H1 (cell line): ENCODE results near the gene TINCR. TPM values are rescaled to one million over a fixed set of nuclear protein-coding genes. Genes with fewer than 3 reads are reported as not detected.
A peak's percentile ranks its signal among the peaks of the same experiment; 100 is the strongest.

ENCODE experiments used
- CTCF ChIA-PET: fragments of 300-600 bp; sonication (Branson Sonifier 250); formaldehyde crosslinking; loops from one replicate; lab custom pipeline; 2021; ENCODE audit not compliant: partially characterized antibody; lab: Charles Lee
- POLR2A ChIA-PET: fragments of 300-600 bp; sonication (Branson Sonifier 250); formaldehyde crosslinking; loops from one replicate; lab custom pipeline; 2021; ENCODE audit warnings: inconsistent platforms; ENCODE audit not compliant: partially characterized antibody; lab: Charles Lee
- DNase-seq, 2 experiments: peaks; one replicate each; pipeline versions ENCODE4 v3.0.0 to v3.0.0-alpha.2; 2010 to 2022; ENCODE audit warnings: low spot score in 2 of 2, low read depth in 1 of 2, mixed read lengths in 1 of 2
- FAIRE-seq: peaks from 2 replicates; lab custom pipeline; 2011; peaks lifted over from hg19 to GRCh38; lab: Jason Lieb, UNC
- H2AFZ ChIP-seq: 2 replicates; pipeline ENCODE4 v1.8.1; 2012; ENCODE audit warnings: low read length, inconsistent platforms
- H2AK5ac ChIP-seq: 2 replicates; pipeline ENCODE4 v1.6.1; 2013; ENCODE audit warnings: low read depth, low read length
- H2BK120ac ChIP-seq: replicated peaks from 2 replicates; pipeline ENCODE3; 2013; ENCODE audit warnings: low read depth, low read length, inconsistent platforms
- H2BK12ac ChIP-seq: 2 replicates; pipeline ENCODE4 v1.6.1; 2013; ENCODE audit warnings: low read depth, low read length
- H2BK15ac ChIP-seq: 2 replicates; pipeline ENCODE4 v1.6.1; 2013; ENCODE audit warnings: low read length
- H2BK20ac ChIP-seq: 2 replicates; pipeline ENCODE4 v1.6.1; 2013; ENCODE audit warnings: low read length
- H2BK5ac ChIP-seq: 2 replicates; pipeline ENCODE4 v1.6.1; 2013; ENCODE audit warnings: low read depth, low read length
- H3K14ac ChIP-seq: 2 replicates; pipeline ENCODE4 v1.6.1; 2013; ENCODE audit warnings: inconsistent platforms; ENCODE audit not compliant: insufficient read length
- H3K18ac ChIP-seq: 2 replicates; pipeline ENCODE4 v1.6.1; 2013; ENCODE audit warnings: low read length; ENCODE audit errors: extremely low read depth
- H3K23ac ChIP-seq: 2 replicates; pipeline ENCODE4 v1.6.1; 2013; ENCODE audit warnings: inconsistent platforms; ENCODE audit not compliant: insufficient read length
- H3K23me2 ChIP-seq: 2 replicates; pipeline ENCODE4 v1.6.1; 2013; ENCODE audit warnings: low read depth, low read length
- H3K27ac ChIP-seq: 2 replicates; pipeline ENCODE4 v1.6.1; 2011; ENCODE audit warnings: low read depth, low read length, inconsistent platforms
- H3K27me3 ChIP-seq, 4 experiments: replicated peaks in 1 of 4; 1 replicate in 1 of 4; 2 replicates in 3 of 4; pipeline versions ENCODE4 v1.6.1 to v1.8.1; 2011 to 2013; ENCODE audit warnings: low read length in 3 of 4, mild to moderate bottlenecking in 3 of 4, inconsistent platforms in 2 of 4, mixed read lengths in 2 of 4, moderate library complexity in 1 of 4; ENCODE audit not compliant: control insufficient read depth in 3 of 4, insufficient read depth in 3 of 4; ENCODE audit errors: extremely low read depth in 1 of 4
- H3K36me3 ChIP-seq, 4 experiments: 2 replicates each; pipeline versions ENCODE4 v1.6.1 to v1.8.1; 2011 to 2013; ENCODE audit warnings: mild to moderate bottlenecking in 4 of 4, low read length in 3 of 4, moderate library complexity in 2 of 4, control low read depth in 1 of 4, inconsistent platforms in 1 of 4; ENCODE audit not compliant: insufficient read depth in 4 of 4, control insufficient read depth in 2 of 4
- H3K4ac ChIP-seq: replicated peaks from 2 replicates; pipeline ENCODE3; 2013; ENCODE audit warnings: low read length, low read depth, mixed read lengths, inconsistent platforms; ENCODE audit not compliant: insufficient read length
- H3K4me1 ChIP-seq, 4 experiments: replicated peaks in 1 of 4; 1 replicate in 1 of 4; 2 replicates in 3 of 4; pipeline versions ENCODE4 v1.6.1 to v1.8.1; 2011 to 2013; ENCODE audit warnings: low read length in 3 of 4, inconsistent platforms in 2 of 4, mixed read lengths in 1 of 4; ENCODE audit not compliant: insufficient read depth in 4 of 4, control insufficient read depth in 3 of 4
- H3K4me2 ChIP-seq, 2 experiments: 2 replicates each; pipeline versions ENCODE4 v1.6.1 to v1.8.1; 2011 to 2013; ENCODE audit warnings: low read depth in 2 of 2, low read length in 2 of 2, control low read depth in 1 of 2, inconsistent platforms in 1 of 2, mild to moderate bottlenecking in 1 of 2; ENCODE audit not compliant: insufficient read depth in 1 of 2
- H3K4me3 ChIP-seq, 4 experiments: fragments of 200-600, 300-600 bp in 1 of 4; sonication (generic), shearing (Covaris generic), sonication (Bioruptor Twin) in 1 of 4; 2 replicates each; pipeline versions ENCODE4 v1.5.1 to v1.8.1; 2011 to 2016; ENCODE audit warnings: low read length in 4 of 4, low read depth in 3 of 4, control low read depth in 2 of 4, inconsistent platforms in 2 of 4, mild to moderate bottlenecking in 2 of 4, mixed read lengths in 1 of 4, moderate library complexity in 1 of 4; ENCODE audit not compliant: insufficient read depth in 2 of 4; ENCODE audit errors: extremely low read depth in 1 of 4
- H3K56ac ChIP-seq: replicated peaks from 2 replicates; pipeline ENCODE3; 2013; ENCODE audit warnings: low read depth, mild to moderate bottlenecking, mixed read lengths, low read length, inconsistent platforms; ENCODE audit not compliant: insufficient read length
- H3K79me1 ChIP-seq: 2 replicates; pipeline ENCODE4 v1.6.1; 2013; ENCODE audit warnings: low read depth, low read length, control low read depth
- H3K79me2 ChIP-seq, 2 experiments: 2 replicates each; pipeline versions ENCODE4 v1.6.1 to v1.8.1; 2012 to 2013; ENCODE audit warnings: low read length in 2 of 2, mild to moderate bottlenecking in 2 of 2, inconsistent platforms in 1 of 2; ENCODE audit not compliant: insufficient read depth in 2 of 2, control insufficient read depth in 1 of 2
- H3K9ac ChIP-seq, 4 experiments: replicated peaks in 1 of 4; 1 replicate in 1 of 4; 2 replicates in 3 of 4; pipeline versions ENCODE4 v1.6.1 to v1.8.1; 2011 to 2013; ENCODE audit warnings: low read depth in 3 of 4, low read length in 3 of 4, control low read depth in 2 of 4, mild to moderate bottlenecking in 2 of 4, moderate library complexity in 2 of 4, inconsistent platforms in 1 of 4; ENCODE audit errors: extremely low read depth in 1 of 4
- H3K9me3 ChIP-seq, 2 experiments: 2 replicates each; pipeline versions ENCODE4 v1.6.1 to v1.8.1; 2012 to 2013; ENCODE audit warnings: mild to moderate bottlenecking in 2 of 2, moderate library complexity in 2 of 2, control low read depth in 1 of 2, inconsistent platforms in 1 of 2, low read depth in 1 of 2, low read length in 1 of 2, mixed read lengths in 1 of 2; ENCODE audit not compliant: insufficient read depth in 2 of 2
- H4K20me1 ChIP-seq, 2 experiments: replicated peaks in 1 of 2; 2 replicates each; pipeline versions ENCODE3 to v1.8.1; 2011 to 2013; ENCODE audit warnings: inconsistent platforms in 2 of 2, low read length in 2 of 2, mild to moderate bottlenecking in 1 of 2; ENCODE audit not compliant: insufficient read depth in 2 of 2, control insufficient read depth in 1 of 2
- H4K5ac ChIP-seq: 2 replicates; pipeline ENCODE4 v1.6.1; 2013; ENCODE audit warnings: low read length, low read depth, mixed read lengths, inconsistent platforms; ENCODE audit not compliant: insufficient read length
- H4K8ac ChIP-seq: 2 replicates; pipeline ENCODE4 v1.8.0; 2013; ENCODE audit warnings: mild to moderate bottlenecking, moderate library complexity, low read length, inconsistent platforms; ENCODE audit not compliant: insufficient read depth; ENCODE audit errors: extremely low read depth
- H4K91ac ChIP-seq: replicated peaks from 2 replicates; pipeline ENCODE3; 2013; ENCODE audit warnings: low read length, mixed read lengths, inconsistent platforms; ENCODE audit not compliant: insufficient read length
- BACH1 ChIP-seq: IDR thresholded peaks from 2 replicates; pipeline ENCODE4 v1.6.1; 2012; ENCODE audit warnings: low read length, improper control_type of control experiment
- EP300 ChIP-seq, 2 experiments: IDR thresholded peaks; 1 replicate in 1 of 2; 2 replicates in 1 of 2; pipeline ENCODE4 v1.6.1; 2011 to 2012; ENCODE audit warnings: low read depth in 2 of 2, low read length in 2 of 2, mild to moderate bottlenecking in 2 of 2, borderline replicate concordance in 1 of 2, inconsistent platforms in 1 of 2, moderate library complexity in 1 of 2
- JUND ChIP-seq: IDR thresholded peaks from 2 replicates; pipeline ENCODE4 v1.6.1; 2011; ENCODE audit warnings: mild to moderate bottlenecking, improper control_type of control experiment, low read length
- POLR2A ChIP-seq, 2 experiments: IDR thresholded peaks; 1 replicate in 1 of 2; 2 replicates in 1 of 2; pipeline ENCODE4 v1.6.1; 2011; ENCODE audit warnings: low read depth in 2 of 2, low read length in 2 of 2, mild to moderate bottlenecking in 2 of 2; ENCODE audit errors: control extremely low read depth in 1 of 2
- RXRA ChIP-seq: IDR thresholded peaks from 2 replicates; pipeline ENCODE4 v1.6.1; 2011; ENCODE audit warnings: low read depth, mild to moderate bottlenecking, low read length, moderate library complexity; ENCODE audit not compliant: insufficient read depth
- SP1 ChIP-seq: IDR thresholded peaks from 2 replicates; pipeline ENCODE4 v1.6.1; 2011; ENCODE audit warnings: low read depth, low read length
- SP2 ChIP-seq: IDR thresholded peaks from 2 replicates; pipeline ENCODE4 v1.6.1; 2012; ENCODE audit warnings: mild to moderate bottlenecking, low read length, inconsistent platforms
- SUZ12 ChIP-seq: fragments of 200-600 bp; sonication (generic); IDR thresholded peaks from 2 replicates; pipeline ENCODE4 v1.6.1; 2012; ENCODE audit warnings: mild to moderate bottlenecking, inconsistent platforms, low read length, moderate library complexity, mixed read lengths
- TBP ChIP-seq: IDR thresholded peaks from 2 replicates; pipeline ENCODE4 v1.6.1; 2011; ENCODE audit warnings: low read depth, low read length, improper control_type of control experiment
- TCF12 ChIP-seq: IDR thresholded peaks from 2 replicates; pipeline ENCODE4 v1.6.1; 2011; ENCODE audit warnings: low read depth, mild to moderate bottlenecking, low read length
- YY1 ChIP-seq: IDR thresholded peaks from 2 replicates; pipeline ENCODE4 v1.6.1; 2011; ENCODE audit warnings: low read depth, mild to moderate bottlenecking, low read length
- ZNF274 ChIP-seq: IDR thresholded peaks from 2 replicates; pipeline ENCODE4 v1.7.0; 2012; ENCODE audit warnings: low read length, borderline replicate concordance; ENCODE audit errors: extremely low read depth
- whole genome bisulfite sequencing, 2 experiments: shearing (Covaris generic) in 1 of 2; methylation state at CpG; one replicate each; pipeline versions ENCODE4 v1.1.6 to v1.1.7; 2013 to 2015; ENCODE audit warnings: low lambda C conversion rate in 2 of 2, mixed read lengths in 2 of 2, inconsistent platforms in 1 of 2, low coverage in 1 of 2, missing lambda C conversion rate in 1 of 2; ENCODE audit not compliant: insufficient replicate concordance in 2 of 2, insufficient coverage in 1 of 2, insufficient read length in 1 of 2; ENCODE audit errors: extremely low coverage in 1 of 2, missing lambda C conversion rate in 1 of 2; 5-methylcytosine and 5-hydroxymethylcytosine counted together
- polyA plus RNA-seq, 7 experiments: library from polyadenylated mRNA; depleted of rRNA in 3 of 7; stranded (reverse) in 5 of 7; unstranded in 2 of 7; fragments of >200 nt in 5 of 7; fragments of 200-250 nt in 2 of 7; gene quantifications; 1 replicate in 5 of 7; 2 replicates in 1 of 7; 4 replicates in 1 of 7; pipeline versions ENCODE4 v1.2.1 to v1.2.3, GENCODE V29; 2011 to 2013; ENCODE audit warnings: missing spikeins in 2 of 7, mixed read lengths in 2 of 7
- total RNA-seq: library from RNA; stranded (reverse); fragmentation: NEBNext Ultra II Directional; extraction: Animal tissue kit (Norgen Biotek cat#: 25700); gene quantifications from 2 replicates; pipeline ENCODE4 v1.2.1, GENCODE V29; 2021
- TF ChIP-seq, protein P1 (sequence below): IDR thresholded peaks from 2 replicates; pipeline ENCODE4 v1.6.1; 2012; ENCODE audit warnings: inconsistent platforms

Gene TINCR
- total and polyA plus RNA-seq, 2 of the 8 experiments (the other 6 are each of a cell fraction or from before 2014, with no cell fraction given) = 0.52 to 1.4 TPM

DNA sequence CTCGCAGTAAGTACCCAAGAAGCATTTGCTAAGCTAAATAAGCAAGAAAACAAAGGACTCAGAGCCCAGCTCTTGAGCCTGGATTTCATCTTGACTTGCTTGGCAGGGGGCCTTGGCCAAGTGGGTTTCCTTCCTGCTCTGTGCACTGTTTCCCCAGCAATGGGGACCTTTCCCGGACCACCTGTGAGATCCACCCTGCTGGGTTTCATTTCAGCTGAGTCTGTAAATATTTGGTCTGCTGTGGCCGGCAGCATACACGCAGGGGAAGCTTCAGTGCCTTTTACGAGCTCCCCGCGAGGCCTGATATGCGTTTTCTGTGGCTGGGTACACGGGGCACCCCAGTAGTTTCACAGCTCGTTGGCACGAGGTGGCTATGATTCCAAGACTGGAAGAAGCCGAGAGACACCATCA lies 12.4 kb upstream of the TINCR start:
- Histone ChIP-seq H2AK5ac (no peak overlapping the region), H3K23me2 (no peaks in the 10 kb centered on the region), H3K79me2 (no peaks in the 10 kb centered on the region), H3K18ac (no peak overlapping the region), H3K4ac (no peak overlapping the region), H2BK12ac (no peak overlapping the region), H3K23ac (no peak overlapping the region), H3K9ac (0 out of 7 replicates have a peak overlapping the region, but pooled peaks of 1 of the 4 experiments have one; percentile 10), H3K9me3 (no peaks in the 10 kb centered on the region), H3K4me2 (no peak overlapping the region), H3K4me1 (peaks cover 0 to 3% (median 1%) of the 10 kb centered on the region in 4 experiments; a peak in 4 of 7 replicates), H4K91ac (no peak overlapping the region), H3K14ac (no peak overlapping the region), H3K36me3 (no peaks in the 10 kb centered on the region; a peak in 1 of 8 replicates), H3K27ac (no peak overlapping the region), H2BK20ac (no peak overlapping the region), H3K79me1 (no peaks in the 10 kb centered on the region), H2BK15ac (no peak overlapping the region), H3K27me3 (no peaks in the 10 kb centered on the region), H4K20me1 (peaks cover 0 to 4% of the 10 kb centered on the region in 2 experiments), H4K8ac (peak overlapping the region; percentile 53; the same call in 1 of the 2 replicates), H2AFZ (no peak overlapping the region), H4K5ac (no peak overlapping the region), H3K56ac (no peak overlapping the region), H2BK5ac (no peak overlapping the region), H3K4me3 (no peak overlapping the region), H2BK120ac (no peak overlapping the region)
- ChIA-PET CTCF (interaction anchor here (0.9 to 4.5 kb wide), 9 partner anchors 12 to 235 kb away, joined by 3 to 30 read pairs (median 6); partner anchors contain the start of gene TINCR), POLR2A (interaction anchor here (0.7 kb wide), 2 partner anchors 16 to 64 kb away, joined by 3 read pairs; no protein-coding TSS in a partner anchor)
- 84% methylated on average over 12 of the region's 12 CpGs; no CpG with 5 or more reads in 1 of the 2 experiments for WGBS, 2 experiments
- no peak for DNase-seq
- no peak for FAIRE-seq
- TF ChIP-seq, protein P1, sequence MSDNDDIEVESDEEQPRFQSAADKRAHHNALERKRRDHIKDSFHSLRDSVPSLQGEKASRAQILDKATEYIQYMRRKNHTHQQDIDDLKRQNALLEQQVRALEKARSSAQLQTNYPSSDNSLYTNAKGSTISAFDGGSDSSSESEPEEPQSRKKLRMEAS = no peak
- TF ChIP-seq YY1 (no peak), SP1 (no peak), JUND (no peak), POLR2A (IDR thresholded peaks at IDR 0.05; ENCODE audit: control extremely low read depth in 1 of 2, low read depth in 2 of 2, low read length in 2 of 2) (no peak), TBP (no peak), BACH1 (no peak), SUZ12 (no peak), ZNF274 (no peak), SP2 (no peak), EP300 (IDR thresholded peaks at IDR 0.05; ENCODE audit: borderline replicate concordance in 1 of 2, low read depth in 2 of 2, low read length in 2 of 2) (no peak), RXRA (no peak), TCF12 (no peak)
